Left renal pelvis (tissue), 4 donors: ENCODE results near the gene ABCA4. TPM values are rescaled to one million over a fixed set of nuclear protein-coding genes. Genes with fewer than 3 reads are reported as not detected.

Source experiments
- DNase-seq, 4 donors: peaks; one replicate each; pipeline ENCODE4 v3.0.0-alpha.2; 2013; ENCODE audit warnings: low read depth in 4 of 4, low spot score in 3 of 4
- polyA plus RNA-seq, 4 donors: library from polyadenylated mRNA; unstranded; fragments of 120-200 nt; gene quantifications; one replicate each; pipeline ENCODE4 v1.2.1, GENCODE V29; 2013; ENCODE audit not compliant: insufficient read length in 4 of 4

Gene ABCA4
- polyA plus RNA-seq, 4 donors, result 0.46 to 10.8 (median 7.4) TPM

DNA sequence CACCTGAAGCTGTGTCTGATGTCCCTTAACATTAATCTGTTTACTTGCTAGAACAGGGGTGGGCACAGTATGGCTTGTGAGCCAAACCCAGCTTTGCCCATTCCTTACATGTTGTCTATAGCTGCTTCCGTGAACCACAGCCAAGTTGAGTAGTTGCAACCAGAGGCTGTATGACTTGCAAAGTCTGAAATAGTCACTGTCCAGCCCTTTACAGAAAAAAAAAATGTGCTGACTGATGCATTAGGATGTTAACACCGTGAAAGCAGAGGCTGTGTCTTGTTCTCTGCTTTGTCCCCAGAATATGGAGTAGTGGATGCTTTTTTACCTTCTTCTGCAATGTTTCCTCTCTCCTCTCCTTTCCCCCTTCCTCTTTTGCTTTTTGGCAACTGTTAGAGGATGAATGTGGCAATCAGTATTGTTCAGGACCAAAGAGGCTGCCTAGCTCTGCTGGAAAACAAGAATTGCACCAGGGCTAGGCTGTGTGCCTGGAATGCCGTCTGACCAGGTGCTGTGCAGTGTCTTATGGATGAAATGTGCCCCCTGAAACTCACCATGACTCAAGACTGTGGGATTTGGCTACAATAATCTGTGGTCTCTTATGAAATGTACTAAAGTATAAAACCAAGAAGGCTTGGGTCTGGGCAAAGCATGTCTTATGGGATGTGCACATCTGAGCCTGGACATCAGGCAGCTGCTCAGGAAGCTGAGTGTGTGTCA, 132.2 kb downstream of the ABCA4 start:
- DNase-seq, result no peak

DNA sequence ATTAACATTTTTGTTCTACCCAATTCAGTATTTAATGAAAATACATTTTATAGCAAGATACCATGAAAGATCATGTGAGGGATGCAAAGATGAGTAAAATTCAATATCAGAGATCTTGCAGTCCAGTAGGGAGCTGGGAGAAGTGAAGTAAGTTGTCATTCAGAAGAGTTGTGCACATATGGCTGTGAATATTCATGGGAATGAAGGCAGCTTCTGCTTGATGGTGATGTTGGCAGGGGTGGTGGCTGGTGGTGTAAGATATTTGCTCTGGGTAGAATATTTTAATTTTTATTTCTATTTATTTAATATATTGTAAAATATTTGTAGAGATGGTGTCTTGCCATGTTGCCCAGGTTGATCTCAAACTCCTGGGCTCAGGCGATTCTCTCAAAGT, 139.7 kb downstream of the ABCA4 start:
- no peak for DNase-seq

DNA sequence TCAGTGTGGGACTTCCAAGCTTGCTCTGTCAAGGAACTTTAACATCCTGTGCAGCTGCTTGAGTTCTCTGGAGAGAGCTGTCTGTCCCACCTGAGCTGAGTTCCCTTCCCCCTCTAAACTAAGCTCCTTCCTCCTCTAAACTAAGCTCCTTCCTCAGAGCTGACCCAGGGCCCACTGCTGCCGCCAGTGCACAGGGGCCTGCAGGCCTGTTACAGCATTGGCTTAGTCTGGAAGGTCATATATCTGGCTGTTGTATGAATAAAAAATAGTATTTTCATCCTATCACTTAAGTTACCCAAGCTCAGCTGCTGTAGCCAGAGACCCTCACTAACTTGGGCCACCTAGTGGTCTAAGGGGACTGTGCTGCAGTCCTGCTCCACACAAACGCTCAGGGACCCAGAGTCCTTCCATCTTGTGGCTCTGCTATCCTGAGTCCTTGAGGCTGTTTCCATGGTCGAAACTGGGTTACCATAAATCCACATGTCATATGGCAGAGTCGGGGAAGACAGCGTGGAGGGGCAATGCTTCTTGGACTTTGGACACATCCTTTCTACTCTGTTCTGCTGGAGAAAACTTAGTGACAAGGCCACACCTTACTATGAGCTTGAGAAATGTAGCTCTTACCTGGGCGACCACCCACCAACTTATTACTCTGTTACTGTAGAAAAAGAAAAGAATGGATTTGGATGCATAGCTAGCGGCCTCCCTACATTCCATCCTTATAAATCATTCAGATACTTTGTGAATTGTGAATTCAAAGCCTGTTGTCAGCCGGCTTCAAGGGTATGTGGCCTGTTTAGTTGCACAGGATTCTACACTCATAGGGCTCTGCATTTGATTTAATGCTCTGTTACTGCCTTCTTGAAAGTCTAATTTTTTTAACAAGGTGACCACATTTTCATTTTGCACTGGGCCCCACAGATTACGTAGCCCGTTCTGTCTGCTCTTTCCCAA, 140.4 kb downstream of the ABCA4 start:
- no peak for DNase-seq

DNA sequence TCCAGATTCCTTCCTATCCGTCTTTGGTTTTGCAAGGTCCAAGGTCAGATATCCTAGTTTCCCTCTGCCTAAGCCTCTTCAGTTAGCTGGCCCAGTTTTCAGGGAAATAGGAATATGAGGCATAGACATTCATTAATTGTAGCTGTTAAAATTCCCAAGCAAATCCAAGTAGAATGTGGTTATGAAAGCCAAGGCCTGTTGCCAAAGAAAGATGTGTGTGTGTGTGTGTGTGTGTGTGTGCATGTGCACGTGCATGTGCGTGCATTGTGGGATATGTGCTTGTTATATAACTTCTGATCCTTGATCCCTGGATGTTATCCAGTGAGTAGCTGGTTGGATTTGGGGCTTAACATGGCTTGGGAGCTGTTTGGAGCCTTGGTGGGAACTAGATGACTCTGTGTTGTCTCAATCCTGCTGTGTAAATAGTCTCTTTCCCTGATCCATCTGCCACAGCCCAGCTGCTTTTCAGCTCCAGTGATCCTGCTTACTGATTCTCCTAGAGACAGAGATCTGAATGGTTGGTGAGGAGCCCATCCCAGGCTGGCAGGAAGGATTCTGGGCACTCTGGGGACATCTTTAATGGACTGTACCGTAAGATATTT, 141.1 kb downstream of the ABCA4 start:
- DNase-seq, result peak in 1 of 4 donors; percentile 2

DNA sequence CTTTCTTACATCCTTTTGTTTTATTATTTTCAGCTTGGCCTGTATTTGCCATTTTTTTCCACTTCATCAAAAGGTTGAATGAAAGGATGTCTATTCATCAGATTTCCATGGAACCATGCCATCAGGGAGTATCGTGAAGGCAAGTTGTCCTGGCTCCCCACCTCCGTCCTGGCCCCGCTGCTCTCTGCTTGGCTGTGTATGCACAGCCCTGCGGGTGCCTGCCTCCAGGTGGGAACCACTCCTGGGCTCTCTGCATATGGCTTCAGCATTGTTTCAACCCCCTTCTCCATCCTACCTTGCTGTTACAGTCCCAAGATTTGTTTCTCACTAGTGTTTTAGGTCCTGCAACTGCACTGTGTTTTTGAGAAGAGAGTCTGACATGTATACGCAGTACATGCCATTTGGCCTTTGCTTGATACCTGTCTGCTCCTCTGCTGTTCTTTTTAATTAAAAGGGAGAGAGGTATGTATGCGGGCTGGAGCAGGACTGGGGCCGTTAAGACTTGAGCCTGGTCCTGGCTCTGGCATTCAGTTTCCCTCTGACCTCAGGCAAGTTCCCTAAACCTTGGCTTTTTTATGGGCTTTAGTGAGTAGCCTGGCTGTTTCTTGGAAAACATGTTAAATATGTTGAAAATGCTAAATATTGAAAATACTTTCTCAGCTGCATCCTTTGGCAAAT, 141.8 kb downstream of the ABCA4 start:
- DNase-seq, result no peak

DNA sequence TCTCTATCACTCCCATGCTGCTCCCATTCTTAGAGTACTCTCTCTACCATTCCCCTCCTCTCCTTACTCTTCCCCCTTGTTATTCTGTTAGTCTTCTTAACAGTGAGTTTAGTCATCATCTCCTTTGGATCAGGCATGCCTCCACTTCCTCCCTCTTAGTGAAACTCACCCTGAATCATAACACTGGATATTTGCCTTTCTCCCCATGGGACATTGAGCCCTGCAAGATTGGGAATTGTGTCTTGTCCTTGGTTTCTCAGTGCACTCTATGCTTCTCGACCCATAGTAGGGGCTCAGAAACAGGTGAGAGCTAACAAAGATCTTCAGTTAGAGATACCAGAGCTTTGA, 143.4 kb downstream of the ABCA4 start:
- DNase-seq, result no peak

DNA sequence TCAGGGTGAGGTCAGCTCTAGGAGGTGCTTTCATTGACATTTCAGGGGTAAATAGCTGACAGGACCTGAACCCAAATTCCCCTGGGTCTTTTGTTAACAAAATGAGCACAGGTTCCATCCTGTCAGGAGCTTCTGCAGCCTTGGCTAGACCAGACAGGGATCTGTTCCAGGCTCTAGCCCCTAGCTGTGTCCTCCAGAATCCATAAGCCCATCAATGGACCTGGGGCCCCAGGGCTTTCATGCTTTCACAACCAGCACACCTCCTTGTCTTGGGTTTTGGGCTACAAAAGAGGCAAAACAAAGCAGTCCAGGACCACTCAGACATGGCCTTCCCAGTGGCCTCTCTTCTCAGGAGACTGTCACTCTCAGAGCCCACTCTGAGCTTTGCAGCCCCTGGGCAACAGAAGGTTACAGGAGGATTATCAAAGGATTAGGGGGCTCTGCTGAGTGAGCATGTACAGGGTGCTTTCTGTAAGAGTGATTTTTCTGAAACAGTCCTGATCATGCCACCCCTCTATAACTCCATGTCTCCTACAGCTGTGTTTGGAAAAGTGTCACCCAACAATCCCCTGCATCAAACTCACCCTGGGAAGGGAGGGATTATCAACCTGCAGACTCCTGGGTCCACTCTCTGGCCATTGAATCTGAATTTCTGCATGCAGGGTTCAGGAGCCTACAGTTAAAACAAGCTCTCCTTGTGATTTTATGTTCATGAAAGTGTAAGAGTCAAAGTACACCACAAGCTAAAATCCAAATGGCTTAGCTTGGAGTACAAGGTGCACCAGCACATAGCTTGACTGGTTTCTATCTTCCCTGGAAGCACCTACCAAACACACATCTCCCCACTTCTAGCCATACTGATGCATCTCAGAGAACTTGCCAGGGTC, 144.0 kb downstream of the ABCA4 start:
- DNase-seq, result no peak

DNA sequence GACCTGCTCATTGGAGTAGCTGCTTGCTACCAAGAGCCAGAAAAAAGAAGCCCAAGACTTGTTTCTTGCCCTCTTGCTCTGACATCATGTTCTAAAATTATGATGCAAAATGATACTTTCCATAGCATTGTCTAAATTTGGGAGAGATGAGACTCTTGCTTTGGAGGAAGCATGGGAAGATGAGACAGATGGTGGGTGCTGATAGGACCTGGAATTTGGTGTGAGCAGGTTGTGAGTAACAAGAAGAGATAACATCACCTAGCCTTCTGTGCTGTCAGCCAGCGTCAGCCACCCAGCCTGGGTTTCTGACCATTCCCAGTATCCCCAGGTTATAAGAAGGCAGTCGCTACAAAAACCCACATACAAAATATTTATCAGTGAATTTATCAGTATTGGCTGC, 144.7 kb downstream of the ABCA4 start:
- no peak for DNase-seq

DNA sequence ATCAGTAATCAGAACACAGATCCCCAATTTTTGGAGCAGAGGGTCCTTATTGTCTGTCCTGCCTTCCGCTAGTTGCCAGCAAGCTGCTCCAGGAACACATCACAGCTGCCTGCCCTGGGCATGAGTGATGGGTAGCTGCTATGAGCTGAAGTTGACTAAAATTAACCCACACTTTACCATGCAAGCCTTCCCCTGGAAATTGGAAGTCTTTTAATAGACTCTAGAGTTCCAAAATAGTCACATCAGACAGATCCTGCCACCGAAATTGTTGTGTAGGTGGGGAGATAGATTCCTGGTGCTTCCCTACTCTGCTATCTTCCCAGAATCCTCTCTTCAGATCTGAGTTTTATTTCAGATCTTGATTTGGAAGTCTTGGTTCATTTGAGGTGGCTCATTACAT, 148.6 kb downstream of the ABCA4 start:
- no peak for DNase-seq

DNA sequence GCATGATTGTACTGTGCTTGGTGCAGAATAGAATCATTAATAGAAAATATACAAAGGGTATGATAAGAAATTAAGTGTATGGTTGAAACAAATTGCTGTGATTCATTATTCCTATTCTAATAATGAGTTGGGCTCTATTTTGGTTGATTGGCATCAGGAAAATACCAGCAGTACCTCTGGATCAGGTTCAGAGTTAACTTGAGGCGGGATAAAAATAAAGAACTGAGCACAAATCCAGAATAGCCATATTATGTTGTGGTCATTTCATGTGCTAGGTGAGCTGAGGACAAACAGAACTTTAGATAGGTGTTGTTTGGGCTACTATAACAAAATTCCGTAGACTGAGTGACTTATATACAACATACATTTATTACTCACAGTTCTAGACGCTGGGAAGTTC, 151.1 kb downstream of the ABCA4 start:
- no peak for DNase-seq

DNA sequence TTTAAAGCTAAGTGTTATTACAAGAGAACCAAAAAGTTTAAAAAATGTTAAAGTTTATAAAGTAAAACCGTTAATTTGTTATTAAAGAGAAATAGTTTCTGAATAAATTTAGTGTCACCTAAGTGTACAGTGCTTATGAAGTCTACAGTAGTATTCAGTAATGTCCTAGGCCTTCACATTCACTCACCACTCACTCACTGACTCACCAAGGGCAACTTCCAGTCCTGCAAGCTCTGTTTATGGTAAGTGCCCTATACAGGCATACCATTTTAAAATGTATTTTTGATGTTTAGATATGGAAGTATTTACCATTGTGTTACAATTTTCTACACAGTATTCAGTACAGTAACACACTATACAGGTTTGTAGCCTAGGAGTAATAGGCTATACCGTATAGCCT, 151.6 kb downstream of the ABCA4 start:
- no peak for DNase-seq

DNA sequence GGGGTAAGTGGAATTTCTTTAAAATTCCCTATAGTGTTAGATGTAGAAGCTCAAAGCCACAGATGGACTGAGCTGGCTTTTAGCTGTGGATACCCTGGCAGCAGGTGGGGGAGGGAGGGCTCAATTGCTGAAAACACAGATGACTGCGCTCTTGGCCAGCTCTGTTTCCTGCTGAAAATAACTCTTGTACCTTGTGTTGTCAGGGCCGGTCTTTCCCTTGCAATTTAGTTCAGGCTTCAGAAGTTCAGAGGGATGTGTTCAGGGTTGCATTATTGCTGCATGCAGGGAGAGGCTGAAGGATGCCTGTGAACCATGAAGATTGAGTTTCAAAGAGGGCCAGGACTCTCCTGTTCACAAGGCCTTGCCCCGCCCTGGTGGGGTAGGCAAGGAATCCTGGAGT, 153.6 kb downstream of the ABCA4 start:
- peak in 3 of 4 donors; percentile 10 to 42 (median 36) for DNase-seq

DNA sequence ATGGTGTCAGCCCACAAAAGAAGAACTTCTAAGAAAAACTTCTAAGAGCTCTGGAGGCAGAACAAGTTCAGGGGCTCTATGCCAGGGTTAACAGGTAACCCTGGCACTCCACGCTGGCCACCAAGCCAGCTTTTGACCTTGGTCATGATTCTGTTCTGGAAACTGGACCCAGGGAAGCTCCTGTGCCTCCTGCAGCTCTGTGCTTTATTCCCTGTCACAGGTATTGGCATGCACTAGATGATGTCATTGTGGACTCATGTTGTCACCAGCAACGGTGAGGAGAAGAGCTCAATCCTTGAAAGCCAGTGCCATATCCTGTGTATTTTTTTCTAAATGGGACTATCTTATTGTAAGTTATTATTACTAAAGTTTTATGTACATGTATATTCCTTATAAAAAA, 155.1 kb downstream of the ABCA4 start:
- no peak for DNase-seq

DNA sequence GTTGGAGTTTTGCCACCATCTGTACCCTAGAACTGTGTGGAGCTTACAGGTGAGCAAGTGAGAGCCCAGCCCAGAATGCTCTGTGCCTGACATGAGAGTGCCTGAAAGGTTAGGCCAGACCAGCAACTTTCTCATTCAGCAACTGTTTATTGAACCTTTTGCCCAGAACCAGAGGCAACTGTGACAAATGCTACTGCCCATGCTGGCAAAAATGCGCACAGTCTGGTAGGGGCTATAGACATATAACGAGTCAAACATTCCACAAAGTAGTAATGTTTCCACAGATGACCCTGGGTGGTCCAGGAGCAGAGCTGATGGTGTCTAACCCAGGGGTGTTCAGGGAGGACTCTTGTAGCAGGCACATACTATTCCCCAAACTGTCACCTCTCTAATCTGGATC, 155.7 kb downstream of the ABCA4 start:
- no peak for DNase-seq

DNA sequence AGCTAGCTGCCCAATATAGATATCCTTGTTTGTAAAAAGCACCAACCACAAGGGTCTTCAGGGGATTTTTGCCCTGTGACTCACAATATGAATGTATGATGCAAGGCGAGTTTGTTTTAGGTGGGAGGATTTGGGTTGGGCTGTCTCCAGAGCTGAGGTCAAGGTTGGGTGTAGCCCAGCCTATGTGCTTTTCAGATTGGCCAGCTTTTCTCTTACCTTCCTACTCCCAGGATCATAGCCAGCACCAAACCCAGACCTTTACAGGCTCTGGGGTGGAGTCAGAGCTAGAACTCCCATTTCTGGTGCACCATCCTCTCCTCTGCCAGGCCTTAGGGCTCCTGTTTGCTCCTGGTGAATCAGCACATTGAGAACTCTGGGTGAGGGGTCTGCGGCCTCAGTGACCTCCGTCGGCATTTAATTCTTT, 156.2 kb downstream of the ABCA4 start:
- DNase-seq, result no peak

DNA sequence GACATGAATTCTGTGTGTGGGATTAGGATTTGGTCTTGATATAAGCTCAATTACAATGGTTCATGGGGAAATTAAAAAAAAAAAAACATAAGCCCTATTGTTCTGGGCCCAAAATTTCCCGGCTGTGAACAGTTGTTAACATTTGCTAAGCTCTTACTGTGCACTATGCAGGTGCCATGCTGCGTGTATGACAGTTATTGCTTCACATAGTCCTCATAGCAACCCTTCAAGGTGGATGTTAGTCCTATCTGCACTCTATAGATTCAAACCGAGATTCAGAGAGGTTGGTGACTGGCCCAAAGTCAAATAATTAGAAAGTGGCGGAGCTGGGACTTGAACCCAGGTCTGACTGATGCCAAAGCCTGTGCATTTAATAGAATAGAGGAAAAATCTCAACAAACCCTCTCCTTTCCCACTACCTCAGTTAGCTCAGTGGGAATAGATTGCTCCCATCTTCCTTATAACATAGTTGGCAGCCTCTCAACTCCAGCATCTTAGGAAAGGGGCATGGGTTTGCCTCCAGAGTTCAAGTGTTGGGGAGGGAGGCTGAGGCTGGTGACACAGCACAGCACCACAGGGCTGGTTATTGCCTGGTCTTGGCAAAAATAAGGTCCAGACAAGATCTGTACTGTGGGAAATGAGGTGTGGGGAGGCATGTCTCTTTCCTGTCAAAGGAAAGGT, 156.7 kb downstream of the ABCA4 start:
- DNase-seq, result no peak

DNA sequence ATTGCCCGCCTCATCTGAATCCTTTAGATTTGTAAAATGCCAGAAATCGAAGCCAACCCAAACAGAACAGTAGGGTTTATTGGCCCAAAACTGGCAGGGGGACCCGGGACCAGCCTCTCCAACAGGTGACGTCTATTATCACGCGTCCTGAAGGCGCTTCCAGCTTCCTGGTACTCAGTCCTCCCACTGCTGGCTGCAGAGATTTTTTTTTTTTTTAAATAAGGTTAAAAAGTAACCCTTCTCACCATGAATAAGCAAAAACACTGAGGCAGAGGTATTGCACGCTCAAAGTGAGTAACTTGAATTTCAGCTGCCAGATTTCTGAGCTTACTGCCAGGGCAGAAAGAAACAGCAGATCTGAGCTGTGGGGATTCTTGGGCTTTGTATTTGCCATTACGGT, 157.4 kb downstream of the ABCA4 start:
- no peak for DNase-seq

DNA sequence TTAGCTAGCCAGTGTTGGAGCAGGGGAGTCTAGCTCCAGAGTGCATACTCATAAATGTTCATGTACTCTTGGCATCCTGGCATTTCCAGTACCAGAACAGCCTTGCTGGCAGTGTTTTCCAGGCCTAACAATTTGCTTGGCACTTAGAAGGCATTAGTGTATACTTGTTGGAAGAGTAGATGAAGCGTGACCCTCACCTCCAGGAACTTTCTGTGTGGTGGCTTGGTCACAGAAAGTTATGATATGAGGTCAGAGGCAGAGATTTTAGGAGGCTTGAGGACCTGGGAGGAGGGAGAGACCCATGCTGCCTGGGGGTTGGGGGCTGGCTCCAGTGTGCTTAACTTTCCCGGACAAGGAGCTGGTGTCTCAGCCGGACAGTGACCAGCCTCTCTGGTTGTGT, 159.0 kb downstream of the ABCA4 start:
- no peak for DNase-seq

DNA sequence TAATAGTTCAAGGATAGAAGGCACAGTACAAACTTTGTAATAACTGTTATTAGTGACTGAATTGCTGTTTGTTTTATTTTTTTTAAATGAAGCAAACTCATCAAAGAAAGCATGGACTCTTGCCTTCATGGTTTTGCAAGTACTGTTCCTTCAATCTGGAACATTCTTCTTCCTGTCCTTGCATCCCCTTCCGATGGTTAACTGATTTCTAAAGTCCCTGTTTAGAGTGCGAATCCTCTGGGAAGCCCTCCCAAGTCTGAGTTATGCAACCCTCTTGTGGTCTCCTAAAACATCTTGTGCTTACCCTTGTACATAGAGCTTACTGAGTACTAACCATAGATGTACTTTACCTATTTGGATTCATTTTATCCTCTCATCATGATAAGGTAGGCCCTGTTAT, 159.5 kb downstream of the ABCA4 start:
- DNase-seq, result no peak
